Mesodermal cell (in vitro differentiated cells): ENCODE results near the gene ZNF536.

Source experiments
- H3K27ac ChIP-seq: 2 replicates; pipeline ENCODE4 v1.7.0; 2013; ENCODE audit warnings: mild to moderate bottlenecking, low read depth, low read length, moderate library complexity; ENCODE audit not compliant: severe bottlenecking
- H3K36me3 ChIP-seq: 2 replicates; pipeline ENCODE4 v1.7.1; 2013; ENCODE audit warnings: mild to moderate bottlenecking, low read length, moderate library complexity; ENCODE audit not compliant: control insufficient read depth, insufficient read depth
- H3K4me1 ChIP-seq: one replicate; pipeline ENCODE4 v1.7.1; 2013; ENCODE audit warnings: mild to moderate bottlenecking, low read length; ENCODE audit not compliant: insufficient read depth, control insufficient read depth, poor library complexity, severe bottlenecking
- H3K4me3 ChIP-seq: 2 replicates; pipeline ENCODE4 v1.7.0; 2013; ENCODE audit warnings: low read length, control low read depth, mild to moderate bottlenecking; ENCODE audit not compliant: insufficient read depth, poor library complexity, severe bottlenecking; ENCODE audit errors: extremely low read depth
- H3K9me3 ChIP-seq: 2 replicates; pipeline ENCODE4 v1.7.1; 2013; ENCODE audit warnings: mild to moderate bottlenecking, low read length, moderate library complexity; ENCODE audit not compliant: control insufficient read depth
- WGBS, 2 experiments: methylation state at CpG; one replicate each; pipeline ENCODE4 v1.1.5; 2013; ENCODE audit warnings: missing lambda C conversion rate in 2 of 2; ENCODE audit not compliant: insufficient coverage in 2 of 2; 5-methylcytosine and 5-hydroxymethylcytosine counted together

Gene ZNF536

GRCh38 chr19:30378701-30379100 is 6.5 kb downstream of the ZNF536 start:
- H3K27ac ChIP-seq = no peak overlapping the region
- H3K9me3 ChIP-seq = no peaks in the 10 kb centered on the region
- 83 to 91% methylated on average over 4 of the region's 4 CpGs for WGBS, 2 experiments
- H3K4me3 ChIP-seq = no peak overlapping the region
- H3K36me3 ChIP-seq = no peaks in the 10 kb centered on the region
- H3K4me1 ChIP-seq = no peaks in the 10 kb centered on the region

- H3K36me3 ChIP-seq = no peaks in the 10 kb centered on the region
- no peak overlapping the region for H3K27ac ChIP-seq
- H3K4me3 ChIP-seq = no peak overlapping the region
- H3K4me1 ChIP-seq = no peaks in the 10 kb centered on the region
- 74 to 83% methylated on average over 13 to 14 of the region's 14 CpGs for WGBS, 2 experiments
- no peaks in the 10 kb centered on the region for H3K9me3 ChIP-seq
These were observed 7.8 kb downstream of the ZNF536 start for GRCh38 chr19:30379841-30380610.

GRCh38 chr19:30381366-30381765 is 9.2 kb downstream of the ZNF536 start:
- no peaks in the 10 kb centered on the region for H3K9me3 ChIP-seq
- no peaks in the 10 kb centered on the region for H3K36me3 ChIP-seq
- 86 to 89% methylated on average over 4 of the region's 4 CpGs for WGBS, 2 experiments

GRCh38 chr19:30385174-30385573 is 13.0 kb downstream of the ZNF536 start:
- H3K4me3 ChIP-seq = no peak overlapping the region
- no peak overlapping the region for H3K27ac ChIP-seq
- no peaks in the 10 kb centered on the region for H3K36me3 ChIP-seq
- H3K9me3 ChIP-seq = no peaks in the 10 kb centered on the region
- H3K4me1 ChIP-seq = no peaks in the 10 kb centered on the region
- 87 to 95% methylated on average over 6 to 7 of the region's 9 CpGs for WGBS, 2 experiments

More at GRCh38 chr19:30381366-30381765, 9.2 kb downstream of the ZNF536 start:
- H3K4me1 ChIP-seq = no peaks in the 10 kb centered on the region
- no peak overlapping the region for H3K27ac ChIP-seq
- no peak overlapping the region for H3K4me3 ChIP-seq

- 91 to 92% methylated on average over 4 to 5 of the region's 5 CpGs for WGBS, 2 experiments
- H3K9me3 ChIP-seq = no peaks in the 10 kb centered on the region
These were observed 13.5 kb downstream of the ZNF536 start for GRCh38 chr19:30385666-30386065.

GRCh38 chr19:30386551-30387143 is 14.5 kb downstream of the ZNF536 start:
- Histone ChIP-seq H3K9me3 (no peaks in the 10 kb centered on the region), H3K4me1 (peaks cover 3% of the 10 kb centered on the region), H3K36me3 (no peaks in the 10 kb centered on the region), H3K27ac (no peak overlapping the region), H3K4me3 (no peak overlapping the region)
- WGBS, 2 experiments = 85 to 87% methylated on average over 5 to 8 of the region's 13 CpGs

More at GRCh38 chr19:30385666-30386065, 13.5 kb downstream of the ZNF536 start:
- Histone ChIP-seq H3K4me3 (no peak overlapping the region), H3K27ac (no peak overlapping the region), H3K36me3 (no peaks in the 10 kb centered on the region), H3K4me1 (no peaks in the 10 kb centered on the region)

GRCh38 chr19:30387311-30388115 is 15.3 kb downstream of the ZNF536 start:
- Histone ChIP-seq H3K4me1 (peaks cover 9% of the 10 kb centered on the region), H3K9me3 (no peaks in the 10 kb centered on the region), H3K27ac (no peak overlapping the region), H3K4me3 (no peak overlapping the region), H3K36me3 (no peaks in the 10 kb centered on the region)
- 90 to 91% methylated on average over 9 to 11 of the region's 12 CpGs for WGBS, 2 experiments

GRCh38 chr19:30388327-30388726 is 16.1 kb downstream of the ZNF536 start:
- no peaks in the 10 kb centered on the region for H3K9me3 ChIP-seq
- peaks cover 15% of the 10 kb centered on the region for H3K4me1 ChIP-seq
- no peaks in the 10 kb centered on the region for H3K36me3 ChIP-seq
- H3K4me3 ChIP-seq = no peak overlapping the region
- 97 to 98% methylated on average over 5 to 6 of the region's 9 CpGs for WGBS, 2 experiments
- H3K27ac ChIP-seq = no peak overlapping the region

- no peak overlapping the region for H3K27ac ChIP-seq
- H3K9me3 ChIP-seq = no peaks in the 10 kb centered on the region
- H3K4me3 ChIP-seq = no peak overlapping the region
- 84 to 86% methylated on average over 5 of the region's 5 CpGs for WGBS, 2 experiments
- no peaks in the 10 kb centered on the region for H3K36me3 ChIP-seq
- H3K4me1 ChIP-seq = peaks cover 20% of the 10 kb centered on the region
These were observed 16.6 kb downstream of the ZNF536 start for GRCh38 chr19:30388819-30389218.

GRCh38 chr19:30390356-30390988 is 18.3 kb downstream of the ZNF536 start:
- WGBS, 2 experiments = 93 to 98% methylated on average over 5 to 6 of the region's 9 CpGs
- no peak overlapping the region for H3K27ac ChIP-seq

More at GRCh38 chr19:30390356-30390988, 18.3 kb downstream of the ZNF536 start:
- H3K36me3 ChIP-seq = no peaks in the 10 kb centered on the region
- no peak overlapping the region for H3K4me3 ChIP-seq
- no peaks in the 10 kb centered on the region for H3K9me3 ChIP-seq
- peaks cover 20% of the 10 kb centered on the region for H3K4me1 ChIP-seq
